ENCODE results near the gene CACNA1B.

DNA sequence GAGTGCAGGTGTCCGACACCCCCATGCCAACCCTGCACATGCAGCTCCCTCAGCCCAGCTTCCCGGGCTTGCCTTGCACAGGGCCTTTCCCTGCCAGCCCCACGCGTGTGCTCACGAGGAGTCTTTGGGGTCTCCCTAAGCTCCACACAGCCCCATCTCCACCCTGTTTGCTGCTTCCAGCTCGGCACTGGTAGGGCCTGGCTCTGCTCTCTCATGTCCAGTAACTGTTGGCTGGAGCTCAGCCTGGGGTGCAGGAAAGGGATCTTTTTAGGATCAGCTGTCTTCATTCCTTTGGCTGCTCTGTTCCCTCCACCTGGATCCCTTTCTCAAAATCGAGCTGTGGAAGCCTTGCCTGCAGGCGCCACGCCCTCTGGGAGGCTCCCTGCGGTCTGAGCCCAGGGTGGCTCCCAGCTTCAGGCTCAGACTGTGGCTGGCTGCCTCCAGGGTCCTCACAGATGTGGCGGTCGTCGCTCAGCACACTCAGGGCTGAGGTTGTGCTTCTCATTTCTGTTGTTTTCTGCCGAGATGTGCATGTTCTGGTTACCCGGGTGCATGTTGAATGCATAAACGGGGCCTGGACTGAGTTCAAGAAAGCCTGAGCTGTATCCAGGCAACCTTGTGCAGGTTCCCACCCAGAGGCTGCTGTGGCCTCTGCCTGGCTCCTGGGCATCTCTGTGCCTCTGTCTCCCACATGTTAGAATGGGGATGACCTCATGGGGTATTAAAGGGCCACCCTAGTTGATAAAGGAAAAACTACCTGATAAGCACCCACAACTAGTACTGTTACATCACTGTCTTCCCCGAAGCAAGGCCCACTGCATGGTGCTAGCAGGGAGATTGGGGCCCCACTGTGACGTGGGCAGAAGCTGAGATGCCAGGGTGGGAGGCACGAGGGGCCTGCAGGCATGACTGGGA lies 4.3 kb downstream of the CACNA1B start:
- TF ChIP-seq POLR2AphosphoS5 (IDR thresholded peaks at IDR 0.05): no peak
- no peak for TF ChIP-seq POLR2A (IDR thresholded peaks at IDR 0.05; ENCODE audit: low read depth)
- TF ChIP-seq, protein P1, sequence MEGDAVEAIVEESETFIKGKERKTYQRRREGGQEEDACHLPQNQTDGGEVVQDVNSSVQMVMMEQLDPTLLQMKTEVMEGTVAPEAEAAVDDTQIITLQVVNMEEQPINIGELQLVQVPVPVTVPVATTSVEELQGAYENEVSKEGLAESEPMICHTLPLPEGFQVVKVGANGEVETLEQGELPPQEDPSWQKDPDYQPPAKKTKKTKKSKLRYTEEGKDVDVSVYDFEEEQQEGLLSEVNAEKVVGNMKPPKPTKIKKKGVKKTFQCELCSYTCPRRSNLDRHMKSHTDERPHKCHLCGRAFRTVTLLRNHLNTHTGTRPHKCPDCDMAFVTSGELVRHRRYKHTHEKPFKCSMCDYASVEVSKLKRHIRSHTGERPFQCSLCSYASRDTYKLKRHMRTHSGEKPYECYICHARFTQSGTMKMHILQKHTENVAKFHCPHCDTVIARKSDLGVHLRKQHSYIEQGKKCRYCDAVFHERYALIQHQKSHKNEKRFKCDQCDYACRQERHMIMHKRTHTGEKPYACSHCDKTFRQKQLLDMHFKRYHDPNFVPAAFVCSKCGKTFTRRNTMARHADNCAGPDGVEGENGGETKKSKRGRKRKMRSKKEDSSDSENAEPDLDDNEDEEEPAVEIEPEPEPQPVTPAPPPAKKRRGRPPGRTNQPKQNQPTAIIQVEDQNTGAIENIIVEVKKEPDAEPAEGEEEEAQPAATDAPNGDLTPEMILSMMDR (IDR thresholded peaks at IDR 0.05): no peak
- no peak for TF ChIP-seq EP300 (IDR thresholded peaks at IDR 0.05)

Measured in esophagus muscularis mucosa (tissue), 4 donors.